ENCODE results near the gene TEC. TPM values are rescaled to one million over a fixed set of nuclear protein-coding genes. Genes with fewer than 3 reads are reported as not detected.

The TEC gene
- total and polyA plus RNA-seq, 2 experiments from 2014 or later: 2.9 to 3.0 TPM

DNA sequence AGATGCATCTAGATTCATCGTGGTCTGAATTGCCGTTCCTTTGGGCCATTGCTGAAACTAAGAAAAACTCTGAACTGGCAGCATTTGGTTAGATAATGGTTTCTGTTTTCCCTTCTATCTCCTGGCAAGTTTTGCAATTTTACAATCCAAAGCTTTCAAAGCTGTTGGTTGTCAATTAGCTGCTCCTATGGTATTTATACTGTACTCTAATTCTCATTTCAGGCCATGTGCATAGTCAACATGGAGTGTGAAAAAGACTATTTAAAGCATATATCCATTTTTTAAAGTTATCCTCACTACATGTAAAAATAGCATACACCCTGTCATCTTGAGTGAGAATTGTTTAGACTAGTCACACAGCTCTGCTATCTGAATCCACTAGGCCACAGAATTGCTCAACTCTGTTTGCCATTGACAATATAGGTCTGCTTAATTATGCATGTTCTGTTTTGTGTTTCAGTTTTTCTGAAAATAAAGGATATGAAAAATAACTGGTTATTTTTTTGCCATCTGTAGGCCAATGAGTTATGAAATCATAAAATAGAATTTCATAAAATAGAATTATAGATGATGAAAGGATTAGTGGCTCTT is 27.7 kb upstream of the TEC start (continued):
- TF ChIP-seq, protein P1, sequence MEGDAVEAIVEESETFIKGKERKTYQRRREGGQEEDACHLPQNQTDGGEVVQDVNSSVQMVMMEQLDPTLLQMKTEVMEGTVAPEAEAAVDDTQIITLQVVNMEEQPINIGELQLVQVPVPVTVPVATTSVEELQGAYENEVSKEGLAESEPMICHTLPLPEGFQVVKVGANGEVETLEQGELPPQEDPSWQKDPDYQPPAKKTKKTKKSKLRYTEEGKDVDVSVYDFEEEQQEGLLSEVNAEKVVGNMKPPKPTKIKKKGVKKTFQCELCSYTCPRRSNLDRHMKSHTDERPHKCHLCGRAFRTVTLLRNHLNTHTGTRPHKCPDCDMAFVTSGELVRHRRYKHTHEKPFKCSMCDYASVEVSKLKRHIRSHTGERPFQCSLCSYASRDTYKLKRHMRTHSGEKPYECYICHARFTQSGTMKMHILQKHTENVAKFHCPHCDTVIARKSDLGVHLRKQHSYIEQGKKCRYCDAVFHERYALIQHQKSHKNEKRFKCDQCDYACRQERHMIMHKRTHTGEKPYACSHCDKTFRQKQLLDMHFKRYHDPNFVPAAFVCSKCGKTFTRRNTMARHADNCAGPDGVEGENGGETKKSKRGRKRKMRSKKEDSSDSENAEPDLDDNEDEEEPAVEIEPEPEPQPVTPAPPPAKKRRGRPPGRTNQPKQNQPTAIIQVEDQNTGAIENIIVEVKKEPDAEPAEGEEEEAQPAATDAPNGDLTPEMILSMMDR (conservative IDR thresholded peaks at IDR 0.05; ENCODE audit: low read depth in 2 of 2): no peak
- TF ChIP-seq, protein P2, sequence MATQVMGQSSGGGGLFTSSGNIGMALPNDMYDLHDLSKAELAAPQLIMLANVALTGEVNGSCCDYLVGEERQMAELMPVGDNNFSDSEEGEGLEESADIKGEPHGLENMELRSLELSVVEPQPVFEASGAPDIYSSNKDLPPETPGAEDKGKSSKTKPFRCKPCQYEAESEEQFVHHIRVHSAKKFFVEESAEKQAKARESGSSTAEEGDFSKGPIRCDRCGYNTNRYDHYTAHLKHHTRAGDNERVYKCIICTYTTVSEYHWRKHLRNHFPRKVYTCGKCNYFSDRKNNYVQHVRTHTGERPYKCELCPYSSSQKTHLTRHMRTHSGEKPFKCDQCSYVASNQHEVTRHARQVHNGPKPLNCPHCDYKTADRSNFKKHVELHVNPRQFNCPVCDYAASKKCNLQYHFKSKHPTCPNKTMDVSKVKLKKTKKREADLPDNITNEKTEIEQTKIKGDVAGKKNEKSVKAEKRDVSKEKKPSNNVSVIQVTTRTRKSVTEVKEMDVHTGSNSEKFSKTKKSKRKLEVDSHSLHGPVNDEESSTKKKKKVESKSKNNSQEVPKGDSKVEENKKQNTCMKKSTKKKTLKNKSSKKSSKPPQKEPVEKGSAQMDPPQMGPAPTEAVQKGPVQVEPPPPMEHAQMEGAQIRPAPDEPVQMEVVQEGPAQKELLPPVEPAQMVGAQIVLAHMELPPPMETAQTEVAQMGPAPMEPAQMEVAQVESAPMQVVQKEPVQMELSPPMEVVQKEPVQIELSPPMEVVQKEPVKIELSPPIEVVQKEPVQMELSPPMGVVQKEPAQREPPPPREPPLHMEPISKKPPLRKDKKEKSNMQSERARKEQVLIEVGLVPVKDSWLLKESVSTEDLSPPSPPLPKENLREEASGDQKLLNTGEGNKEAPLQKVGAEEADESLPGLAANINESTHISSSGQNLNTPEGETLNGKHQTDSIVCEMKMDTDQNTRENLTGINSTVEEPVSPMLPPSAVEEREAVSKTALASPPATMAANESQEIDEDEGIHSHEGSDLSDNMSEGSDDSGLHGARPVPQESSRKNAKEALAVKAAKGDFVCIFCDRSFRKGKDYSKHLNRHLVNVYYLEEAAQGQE (IDR thresholded peaks at IDR 0.05; ENCODE audit: unreplicated experiment): no peak
- TF ChIP-seq ZNF114 (CRISPR knock-in tag; IDR thresholded peaks at IDR 0.05) (no peak), ZNF331 (CRISPR knock-in tag; IDR thresholded peaks at IDR 0.05; ENCODE audit: low read depth) (no peak), NANOG (IDR thresholded peaks at IDR 0.05; ENCODE audit: borderline replicate concordance) (no peak), CREB1 (CRISPR knock-in tag; IDR thresholded peaks at IDR 0.05; ENCODE audit: low read depth) (no peak), POLR2AphosphoS5 (IDR thresholded peaks at IDR 0.05; ENCODE audit: low read depth) (no peak), EZH2 (IDR thresholded peaks at IDR 0.05; ENCODE audit: low read depth, unreplicated experiment) (no peak)

DNA sequence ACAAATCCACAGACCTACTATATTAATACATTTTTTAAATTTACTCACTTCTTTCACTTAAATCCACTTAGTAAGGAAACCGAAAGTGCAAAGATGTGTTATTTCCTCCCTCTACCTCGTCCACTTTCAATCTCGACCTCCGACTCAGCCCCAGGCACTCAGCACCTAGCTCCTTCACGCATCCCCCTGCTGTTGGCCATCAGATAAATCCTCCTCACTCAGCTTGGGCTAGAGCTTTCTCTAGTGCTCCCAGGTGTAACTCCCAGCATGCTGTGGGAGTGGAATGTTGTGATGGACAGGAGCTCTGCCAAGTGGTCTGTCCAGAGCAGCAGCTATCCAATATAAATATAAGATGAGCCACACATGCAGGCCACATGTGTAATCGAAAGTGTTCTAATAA is 26.7 kb upstream of the TEC start:
- Mint-ChIP-seq H3K9me3 (peaks cover 20% of the 10 kb centered on the region), H3K4me3 (no peak overlapping the region), H3K27me3 (ENCODE audit: insufficient read depth, low read depth, poor library complexity) (no peaks in the 10 kb centered on the region), H3K36me3 (ENCODE audit: low read depth) (peaks cover 15% of the 10 kb centered on the region; the same call in 2 of the 3 replicates), H3K27ac (no peak overlapping the region), H3K4me1 (no peaks in the 10 kb centered on the region)
- peak; percentile 43; the same call in 2 of the 3 replicates for ATAC-seq
- Histone ChIP-seq H3F3A (replicated peaks; ENCODE audit: low read depth) (no peaks in the 10 kb centered on the region), H3K36me3 (ENCODE audit: insufficient read depth) (no peaks in the 10 kb centered on the region), H3K27ac (ENCODE audit: low read depth) (no peak overlapping the region), H4K20me1 (replicated peaks; ENCODE audit: insufficient read depth) (no peaks in the 10 kb centered on the region), H3K79me2 (replicated peaks; ENCODE audit: insufficient read depth) (no peaks in the 10 kb centered on the region), H3K4me3 (no peak overlapping the region), H3K27me3 (ENCODE audit: insufficient read depth) (no peaks in the 10 kb centered on the region), H3K4me1 (ENCODE audit: insufficient read depth) (no peaks in the 10 kb centered on the region), H3K9me2 (ENCODE audit: insufficient read depth) (no peaks in the 10 kb centered on the region), H2AFZ (no peak overlapping the region), H3K4me2 (no peak overlapping the region)
- DNase-seq (ENCODE audit: low spot score): peak; percentile 17
- TF ChIP-seq CREB1 (CRISPR knock-in tag; IDR thresholded peaks at IDR 0.05; ENCODE audit: low read depth) (no peak), EZH2 (IDR thresholded peaks at IDR 0.05; ENCODE audit: low read depth, unreplicated experiment) (no peak), STAT1 (IDR thresholded peaks at IDR 0.05; ENCODE audit: unreplicated experiment) (no peak), ZNF114 (CRISPR knock-in tag; IDR thresholded peaks at IDR 0.05) (no peak), POLR2AphosphoS5 (IDR thresholded peaks at IDR 0.05; ENCODE audit: low read depth) (no peak), ZNF331 (CRISPR knock-in tag; IDR thresholded peaks at IDR 0.05; ENCODE audit: low read depth) (no peak)
- TF ChIP-seq, protein P1 (conservative IDR thresholded peaks at IDR 0.05; ENCODE audit: low read depth in 2 of 2): no peak
- TF ChIP-seq, protein P3, sequence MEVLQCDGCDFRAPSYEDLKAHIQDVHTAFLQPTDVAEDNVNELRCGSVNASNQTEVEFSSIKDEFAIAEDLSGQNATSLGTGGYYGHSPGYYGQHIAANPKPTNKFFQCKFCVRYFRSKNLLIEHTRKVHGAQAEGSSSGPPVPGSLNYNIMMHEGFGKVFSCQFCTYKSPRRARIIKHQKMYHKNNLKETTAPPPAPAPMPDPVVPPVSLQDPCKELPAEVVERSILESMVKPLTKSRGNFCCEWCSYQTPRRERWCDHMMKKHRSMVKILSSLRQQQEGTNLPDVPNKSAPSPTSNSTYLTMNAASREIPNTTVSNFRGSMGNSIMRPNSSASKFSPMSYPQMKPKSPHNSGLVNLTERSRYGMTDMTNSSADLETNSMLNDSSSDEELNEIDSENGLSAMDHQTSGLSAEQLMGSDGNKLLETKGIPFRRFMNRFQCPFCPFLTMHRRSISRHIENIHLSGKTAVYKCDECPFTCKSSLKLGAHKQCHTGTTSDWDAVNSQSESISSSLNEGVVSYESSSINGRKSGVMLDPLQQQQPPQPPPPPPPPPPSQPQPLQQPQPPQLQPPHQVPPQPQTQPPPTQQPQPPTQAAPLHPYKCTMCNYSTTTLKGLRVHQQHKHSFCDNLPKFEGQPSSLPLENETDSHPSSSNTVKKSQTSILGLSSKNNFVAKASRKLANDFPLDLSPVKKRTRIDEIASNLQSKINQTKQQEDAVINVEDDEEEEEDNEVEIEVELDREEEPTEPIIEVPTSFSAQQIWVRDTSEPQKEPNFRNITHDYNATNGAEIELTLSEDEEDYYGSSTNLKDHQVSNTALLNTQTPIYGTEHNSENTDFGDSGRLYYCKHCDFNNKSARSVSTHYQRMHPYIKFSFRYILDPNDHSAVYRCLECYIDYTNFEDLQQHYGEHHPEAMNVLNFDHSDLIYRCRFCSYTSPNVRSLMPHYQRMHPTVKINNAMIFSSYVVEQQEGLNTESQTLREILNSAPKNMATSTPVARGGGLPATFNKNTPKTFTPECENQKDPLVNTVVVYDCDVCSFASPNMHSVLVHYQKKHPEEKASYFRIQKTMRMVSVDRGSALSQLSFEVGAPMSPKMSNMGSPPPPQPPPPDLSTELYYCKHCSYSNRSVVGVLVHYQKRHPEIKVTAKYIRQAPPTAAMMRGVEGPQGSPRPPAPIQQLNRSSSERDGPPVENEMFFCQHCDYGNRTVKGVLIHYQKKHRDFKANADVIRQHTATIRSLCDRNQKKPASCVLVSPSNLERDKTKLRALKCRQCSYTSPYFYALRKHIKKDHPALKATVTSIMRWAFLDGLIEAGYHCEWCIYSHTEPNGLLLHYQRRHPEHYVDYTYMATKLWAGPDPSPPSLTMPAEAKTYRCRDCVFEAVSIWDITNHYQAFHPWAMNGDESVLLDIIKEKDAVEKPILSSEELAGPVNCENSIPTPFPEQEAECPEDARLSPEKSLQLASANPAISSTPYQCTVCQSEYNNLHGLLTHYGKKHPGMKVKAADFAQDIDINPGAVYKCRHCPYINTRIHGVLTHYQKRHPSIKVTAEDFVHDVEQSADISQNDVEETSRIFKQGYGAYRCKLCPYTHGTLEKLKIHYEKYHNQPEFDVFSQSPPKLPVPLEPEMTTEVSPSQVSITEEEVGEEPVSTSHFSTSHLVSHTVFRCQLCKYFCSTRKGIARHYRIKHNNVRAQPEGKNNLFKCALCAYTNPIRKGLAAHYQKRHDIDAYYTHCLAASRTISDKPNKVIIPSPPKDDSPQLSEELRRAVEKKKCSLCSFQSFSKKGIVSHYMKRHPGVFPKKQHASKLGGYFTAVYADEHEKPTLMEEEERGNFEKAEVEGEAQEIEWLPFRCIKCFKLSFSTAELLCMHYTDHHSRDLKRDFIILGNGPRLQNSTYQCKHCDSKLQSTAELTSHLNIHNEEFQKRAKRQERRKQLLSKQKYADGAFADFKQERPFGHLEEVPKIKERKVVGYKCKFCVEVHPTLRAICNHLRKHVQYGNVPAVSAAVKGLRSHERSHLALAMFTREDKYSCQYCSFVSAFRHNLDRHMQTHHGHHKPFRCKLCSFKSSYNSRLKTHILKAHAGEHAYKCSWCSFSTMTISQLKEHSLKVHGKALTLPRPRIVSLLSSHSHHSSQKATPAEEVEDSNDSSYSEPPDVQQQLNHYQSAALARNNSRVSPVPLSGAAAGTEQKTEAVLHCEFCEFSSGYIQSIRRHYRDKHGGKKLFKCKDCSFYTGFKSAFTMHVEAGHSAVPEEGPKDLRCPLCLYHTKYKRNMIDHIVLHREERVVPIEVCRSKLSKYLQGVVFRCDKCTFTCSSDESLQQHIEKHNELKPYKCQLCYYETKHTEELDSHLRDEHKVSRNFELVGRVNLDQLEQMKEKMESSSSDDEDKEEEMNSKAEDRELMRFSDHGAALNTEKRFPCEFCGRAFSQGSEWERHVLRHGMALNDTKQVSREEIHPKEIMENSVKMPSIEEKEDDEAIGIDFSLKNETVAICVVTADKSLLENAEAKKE (CRISPR knock-in tag; IDR thresholded peaks at IDR 0.05): no peak
